LNCAP (cell line): Measurements from ENCODE around the gene CCDC148.

ENCODE experiments used
- TF ChIP-seq, protein P1 (sequence below): fragments of 450-650 bp; IDR thresholded peaks from 2 replicates; pipeline ENCODE4 v1.5.1; 2017; ENCODE audit warnings: mild to moderate bottlenecking

The CCDC148 gene

GRCh38 chr2:158432117-158432516 is 24.4 kb downstream of the CCDC148 start:
- TF ChIP-seq, protein P1, sequence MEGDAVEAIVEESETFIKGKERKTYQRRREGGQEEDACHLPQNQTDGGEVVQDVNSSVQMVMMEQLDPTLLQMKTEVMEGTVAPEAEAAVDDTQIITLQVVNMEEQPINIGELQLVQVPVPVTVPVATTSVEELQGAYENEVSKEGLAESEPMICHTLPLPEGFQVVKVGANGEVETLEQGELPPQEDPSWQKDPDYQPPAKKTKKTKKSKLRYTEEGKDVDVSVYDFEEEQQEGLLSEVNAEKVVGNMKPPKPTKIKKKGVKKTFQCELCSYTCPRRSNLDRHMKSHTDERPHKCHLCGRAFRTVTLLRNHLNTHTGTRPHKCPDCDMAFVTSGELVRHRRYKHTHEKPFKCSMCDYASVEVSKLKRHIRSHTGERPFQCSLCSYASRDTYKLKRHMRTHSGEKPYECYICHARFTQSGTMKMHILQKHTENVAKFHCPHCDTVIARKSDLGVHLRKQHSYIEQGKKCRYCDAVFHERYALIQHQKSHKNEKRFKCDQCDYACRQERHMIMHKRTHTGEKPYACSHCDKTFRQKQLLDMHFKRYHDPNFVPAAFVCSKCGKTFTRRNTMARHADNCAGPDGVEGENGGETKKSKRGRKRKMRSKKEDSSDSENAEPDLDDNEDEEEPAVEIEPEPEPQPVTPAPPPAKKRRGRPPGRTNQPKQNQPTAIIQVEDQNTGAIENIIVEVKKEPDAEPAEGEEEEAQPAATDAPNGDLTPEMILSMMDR: no peak

DNA sequence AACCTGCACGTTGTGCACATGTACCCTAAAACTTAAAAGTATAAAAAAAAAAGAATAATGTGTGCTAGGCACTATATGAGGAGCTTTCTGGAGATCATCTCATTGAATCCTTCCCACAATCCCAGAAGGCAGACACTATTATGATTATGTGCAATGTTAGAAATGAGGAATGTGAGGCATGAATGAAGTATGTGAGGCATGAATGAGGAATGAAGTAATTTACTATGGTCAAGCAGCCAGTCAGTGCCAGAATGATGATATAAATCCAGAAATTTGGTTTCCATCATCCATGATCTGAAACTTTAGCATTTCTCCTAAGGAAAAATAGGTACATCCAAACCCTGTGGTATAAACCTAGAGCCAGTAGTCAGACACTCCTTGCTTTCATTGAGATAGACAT is 42.0 kb downstream of the CCDC148 start:
- TF ChIP-seq, protein P1: no peak

DNA sequence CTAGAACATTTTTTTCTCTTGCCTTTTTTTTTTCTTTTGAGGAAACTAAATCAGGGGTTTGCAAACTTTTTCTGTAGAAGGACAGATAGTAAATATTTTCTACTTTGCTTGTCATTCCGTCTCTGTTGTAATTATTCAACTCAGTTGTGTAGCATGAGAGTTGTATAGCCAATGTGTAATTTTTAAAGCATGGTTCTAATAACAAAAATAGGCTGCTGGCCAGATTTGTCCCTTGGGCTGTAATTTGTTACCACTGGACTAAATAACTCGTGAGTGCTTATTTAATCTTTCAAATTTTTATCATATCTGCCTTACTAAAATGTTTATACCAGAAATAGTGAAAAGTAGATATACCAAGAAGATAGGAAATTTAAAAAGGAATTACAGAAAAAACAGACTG is 43.0 kb downstream of the CCDC148 start:
- TF ChIP-seq, protein P1: no peak

DNA sequence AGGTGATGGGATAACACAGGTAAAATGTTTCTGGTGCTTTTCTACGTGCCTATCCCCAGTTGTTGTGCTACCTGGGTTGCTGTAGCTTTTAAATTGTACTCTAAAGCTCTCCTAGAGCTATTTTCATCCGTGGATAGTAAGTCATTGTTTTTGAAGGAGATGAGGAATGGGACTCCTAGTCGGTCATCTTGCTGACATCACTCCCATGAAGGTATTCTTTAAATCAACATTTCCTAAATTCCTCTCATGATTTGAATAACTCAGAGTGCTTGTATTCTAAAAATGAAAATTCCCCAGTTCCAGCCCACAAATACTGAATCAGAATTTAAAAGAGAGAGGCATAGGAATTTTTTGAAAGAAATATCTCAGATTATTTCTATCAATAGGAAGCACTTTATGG is 44.3 kb downstream of the CCDC148 start:
- TF ChIP-seq, protein P1: no peak

GRCh38 chr2:158411748-158412147 is 44.8 kb downstream of the CCDC148 start:
- TF ChIP-seq, protein P1: no peak

GRCh38 chr2:158410132-158410531 is 46.4 kb downstream of the CCDC148 start:
- TF ChIP-seq, protein P1: no peak

DNA sequence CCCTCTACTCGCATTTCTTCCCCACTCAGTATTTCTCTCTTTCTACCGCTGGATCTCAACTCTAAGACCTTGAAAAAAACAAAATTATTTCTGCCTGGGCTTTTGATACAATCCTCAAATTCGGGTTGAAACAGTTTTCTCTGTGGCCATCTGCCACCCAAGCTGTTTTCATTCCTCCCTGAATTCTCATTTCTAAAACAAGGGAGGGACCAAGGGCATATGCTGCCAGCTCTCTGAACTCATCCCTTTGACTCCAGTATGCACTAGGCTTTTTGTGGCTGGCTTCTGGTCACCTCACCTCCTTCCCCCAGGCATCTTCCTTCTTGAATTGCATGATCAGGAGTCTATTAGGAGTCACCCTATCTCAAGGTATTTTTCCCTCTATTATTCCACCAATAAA is 49.5 kb downstream of the CCDC148 start:
- TF ChIP-seq, protein P1: no peak

DNA sequence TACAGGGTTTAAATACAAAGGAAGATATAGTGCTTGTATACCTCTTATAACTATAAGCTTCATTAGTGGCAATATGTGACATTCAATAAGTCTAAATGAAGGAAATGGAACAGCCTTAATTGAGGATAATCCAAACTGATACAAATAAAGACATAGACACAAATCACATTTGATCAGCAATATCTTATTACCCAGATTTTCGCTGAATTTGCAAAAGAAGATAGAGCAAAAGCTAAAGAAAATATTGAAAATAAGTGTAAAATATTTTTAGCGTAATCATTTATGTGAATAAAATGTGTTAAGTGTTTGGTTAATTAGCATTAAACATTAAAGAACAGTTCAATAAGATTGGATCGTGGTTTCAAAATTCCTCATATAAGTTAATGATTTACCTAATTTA is 51.2 kb downstream of the CCDC148 start:
- TF ChIP-seq, protein P1: no peak
